Measurements from ENCODE around the gene ARL3. TPM values are rescaled to one million over a fixed set of nuclear protein-coding genes. Genes with fewer than 3 reads are reported as not detected.

Gene ARL3
- total and polyA plus RNA-seq, 2 of the 4 experiments (the other 2 are of a cell fraction) = 5.0 to 14.3 TPM

GRCh38 chr10:102661658-102662028 lies 52.6 kb downstream of the ARL3 start:
- Histone ChIP-seq H3K27me3 (ENCODE audit: control insufficient read depth, insufficient read depth, low read length) (no peaks in the 10 kb centered on the region), H3K36me3 (ENCODE audit: control insufficient read depth, insufficient read depth, low read length) (peaks cover 24% of the 10 kb centered on the region), H3K14ac (replicated peaks; ENCODE audit: low read depth, low read length) (no peak overlapping the region), H3K27ac (ENCODE audit: insufficient read depth, low read length) (peak overlapping the region; percentile 6; the same call in 1 of the 2 replicates), H3K9ac (ENCODE audit: low read depth, low read length) (no peak overlapping the region), H3K56ac (ENCODE audit: extremely low read depth, insufficient read depth, low read length) (no peak overlapping the region), H4K8ac (ENCODE audit: low read depth in 2 of 2, low read length in 2 of 2) (peak overlapping the region; percentile 16 to 40; a peak in 1 of 4 replicates), H3K4me3 (ENCODE audit: insufficient read depth, low read depth, low read length) (no peak overlapping the region), H3K9me1 (ENCODE audit: insufficient read depth, low read length) (peaks cover 19% of the 10 kb centered on the region), H3K18ac (ENCODE audit: low read depth, low read length) (0 out of 2 replicates have a peak overlapping the region, but pooled peaks have one; percentile 1), H2BK5ac (ENCODE audit: low read depth, low read length, poor library complexity, severe bottlenecking) (no peak overlapping the region), H2AK9ac (replicated peaks; ENCODE audit: low read depth, low read length, poor library complexity) (peak overlapping the region; percentile 7), H2BK20ac (ENCODE audit: low read depth, low read length) (no peak overlapping the region; the same call in 1 of the 2 replicates), H4K5ac (ENCODE audit: low read depth, low read length) (no peak overlapping the region), H3K79me1 (ENCODE audit: low read depth in 1 of 2, low read length in 2 of 2) (peaks cover 0 to 38% of the 10 kb centered on the region in 2 experiments; a peak in 3 of 4 replicates), H2AFZ (replicated peaks; ENCODE audit: low read length, poor library complexity) (peak overlapping the region; percentile 78), H2BK15ac (ENCODE audit: low read depth, low read length) (no peak overlapping the region), H4K20me1 (ENCODE audit: insufficient read depth, low read length) (peaks cover 35% of the 10 kb centered on the region), H2BK120ac (ENCODE audit: low read depth, low read length) (peak overlapping the region; percentile 18), H3K4ac (ENCODE audit: low read depth, low read length) (peak overlapping the region; percentile 51), H3K9me3 (ENCODE audit: control insufficient read depth, insufficient read depth, low read length) (no peaks in the 10 kb centered on the region), H2AK5ac (ENCODE audit: low read depth, low read length) (peak overlapping the region; percentile 59), H3K4me1 (ENCODE audit: control insufficient read depth, insufficient read depth, low read length) (peaks cover 19% of the 10 kb centered on the region), H4K91ac (ENCODE audit: insufficient read depth, low read depth, low read length) (no peak overlapping the region), H3K23ac (ENCODE audit: low read depth, low read length) (no peak overlapping the region), H3K4me2 (ENCODE audit: low read depth, low read length) (no peak overlapping the region)
- WGBS, 2 experiments (ENCODE audit: extremely low coverage in 2 of 2, insufficient read length in 1 of 2) = no CpG with 5 or more reads among the region's 6 CpGs
- peak; percentile 8 for ATAC-seq (ENCODE audit: low read depth)
- TF ChIP-seq CHD1 (IDR thresholded peaks at IDR 0.05; ENCODE audit: low read depth, low read length) = no peak
- BruUV-seq (replicated peaks) = no TSS peak
- in situ Hi-C loops (cut with MboI; ENCODE audit: low sequenced_read_pairs) = no loop called here
- DNase-seq = no peak
- dilution Hi-C loops (cut with HindIII; ENCODE audit: low sequenced_read_pairs, unreplicated experiment) = no loop called here
- intact Hi-C loops (cut with micrococcal nuclease) = no loop called here
- CTCF ChIA-PET = interaction anchor here (0.6 to 0.9 kb wide), 2 partner anchors 14 to 16 kb away, joined by 3 read pairs; no protein-coding TSS in a partner anchor
- POLR2A ChIA-PET (ENCODE audit: unreplicated experiment) = no interaction called here

Measured in IMR-90 (cell line).